ENCODE results near the gene GPHN. TPM values are rescaled to one million over a fixed set of nuclear protein-coding genes. Genes with fewer than 3 reads are reported as not detected.

Gene GPHN
- total and polyA plus RNA-seq, 2 of the 8 experiments (the other 6 are each of a cell fraction or from before 2014, with no cell fraction given): 6.0 to 16.0 TPM

GRCh38 chr14:66643344-66643743, 135.4 kb downstream of the GPHN start:
- no peak overlapping the region for H4K5ac ChIP-seq (ENCODE audit: insufficient read length, low read depth, low read length)
- ChIA-PET CTCF (ENCODE audit: partially characterized antibody) (interaction anchor here (0.5 to 0.7 kb wide), 2 partner anchors 22 to 332 kb away, joined by 3 read pairs; no protein-coding TSS in a partner anchor), POLR2A (ENCODE audit: partially characterized antibody) (no interaction called here)
- H2AK5ac ChIP-seq (ENCODE audit: low read depth, low read length): no peak overlapping the region
- H3K4ac ChIP-seq (replicated peaks; ENCODE audit: insufficient read length, low read depth, low read length): no peak overlapping the region
- H2BK12ac ChIP-seq (ENCODE audit: low read depth, low read length): no peak overlapping the region
- no peak overlapping the region for H3K4me2 ChIP-seq (ENCODE audit: insufficient read depth in 1 of 2, low read depth in 2 of 2, low read length in 2 of 2)
- H3K14ac ChIP-seq (ENCODE audit: insufficient read length): no peak overlapping the region
- H4K8ac ChIP-seq (ENCODE audit: extremely low read depth, insufficient read depth, low read length): no peak overlapping the region
- peaks cover 0 to under 1% of the 10 kb centered on the region in 2 experiments; a peak in 2 of 4 replicates for H3K79me2 ChIP-seq (ENCODE audit: control insufficient read depth in 1 of 2, insufficient read depth in 2 of 2, low read length in 2 of 2)
- H3K23me2 ChIP-seq (ENCODE audit: low read depth, low read length): no peaks in the 10 kb centered on the region
- H2BK120ac ChIP-seq (replicated peaks; ENCODE audit: low read depth, low read length): no peak overlapping the region
- no peak overlapping the region for H3K23ac ChIP-seq (ENCODE audit: insufficient read length)
- H4K91ac ChIP-seq (replicated peaks; ENCODE audit: insufficient read length, low read length): no peak overlapping the region
- H3K9me3 ChIP-seq (ENCODE audit: insufficient read depth in 2 of 2, low read depth in 1 of 2, low read length in 1 of 2): no peaks in the 10 kb centered on the region
- FAIRE-seq (no peak), DNase-seq (ENCODE audit: low read depth in 1 of 2, low spot score in 2 of 2) (no peak)
- H3K27ac ChIP-seq (ENCODE audit: low read depth, low read length): no peak overlapping the region
- peaks cover 0 to 2% (median 0%) of the 10 kb centered on the region in 4 experiments; a peak in 1 of 7 replicates for H3K4me1 ChIP-seq (replicated peaks in 1 of 4; ENCODE audit: control insufficient read depth in 3 of 4, insufficient read depth in 4 of 4, low read length in 3 of 4)
- no peak overlapping the region for H3K9ac ChIP-seq (replicated peaks in 1 of 4; ENCODE audit: extremely low read depth in 1 of 4, low read depth in 3 of 4, low read length in 3 of 4)
- H2AFZ ChIP-seq (ENCODE audit: low read length): no peak overlapping the region
- H2BK20ac ChIP-seq (ENCODE audit: low read length): no peak overlapping the region
- H3K56ac ChIP-seq (replicated peaks; ENCODE audit: insufficient read length, low read depth, low read length): no peak overlapping the region
- H2BK5ac ChIP-seq (ENCODE audit: low read depth, low read length): no peak overlapping the region
- no peaks in the 10 kb centered on the region for H3K27me3 ChIP-seq (replicated peaks in 1 of 4; ENCODE audit: control insufficient read depth in 3 of 4, extremely low read depth in 1 of 4, insufficient read depth in 3 of 4, low read length in 3 of 4)
- H2BK15ac ChIP-seq (ENCODE audit: low read length): no peak overlapping the region
- H3K36me3 ChIP-seq (ENCODE audit: control insufficient read depth in 2 of 4, insufficient read depth in 4 of 4, low read length in 3 of 4): no peaks in the 10 kb centered on the region; a peak in 1 of 8 replicates
- H3K79me1 ChIP-seq (ENCODE audit: low read depth, low read length): no peaks in the 10 kb centered on the region
- no peaks in the 10 kb centered on the region for H4K20me1 ChIP-seq (replicated peaks in 1 of 2; ENCODE audit: control insufficient read depth in 1 of 2, insufficient read depth in 2 of 2, low read length in 2 of 2)
- H3K18ac ChIP-seq (ENCODE audit: extremely low read depth, low read length): no peak overlapping the region
- no peak overlapping the region for H3K4me3 ChIP-seq (ENCODE audit: extremely low read depth in 1 of 4, insufficient read depth in 2 of 4, low read depth in 3 of 4, low read length in 4 of 4)
- no peak for TF ChIP-seq CHD7 (IDR thresholded peaks at IDR 0.05; ENCODE audit: insufficient replicate concordance, low read length)
- TF ChIP-seq CREB1 (IDR thresholded peaks at IDR 0.05): no peak

All from H1 (cell line).